SK-N-SH (cell line): Measurements from ENCODE around the gene MDK. TPM values are rescaled to one million over a fixed set of nuclear protein-coding genes. Genes with fewer than 3 reads are reported as not detected.

Source experiments
- CTCF ChIA-PET: fragments of 300-600, 350-600 bp; formaldehyde crosslinking; extraction: SDS; loops from one replicate; lab custom pipeline; 2021; lab: Yijun Ruan, JAX
- POLR2A ChIA-PET: fragments of 350-600 bp; sonication (Branson Sonifier 250); formaldehyde crosslinking; extraction: SDS; loops from one replicate; lab custom pipeline; 2020; ENCODE audit warnings: antibody characterized with exemption, inconsistent platforms; lab: Yijun Ruan, JAX
- DNase-seq: peaks from one replicate; pipeline ENCODE4 v3.0.0; 2012
- H2AFZ ChIP-seq: fragments of 200-600 bp; sonication (generic); 2 replicates; pipeline ENCODE4 v1.8.1; 2016; ENCODE audit warnings: antibody characterized with exemption, mild to moderate bottlenecking, low read depth
- H3F3A ChIP-seq: fragments of 200-600 bp; sonication (generic); replicated peaks from 2 replicates; pipeline ENCODE3; 2016; ENCODE audit warnings: antibody characterized with exemption, mild to moderate bottlenecking; ENCODE audit not compliant: insufficient read depth
- H3K27ac ChIP-seq, 2 experiments: fragments of 200-500 bp in 1 of 2; fragments of 200-600 bp in 1 of 2; sonication (Bioruptor generic) in 1 of 2; sonication (generic), shearing (Covaris generic) in 1 of 2; 2 replicates each; pipeline versions ENCODE4 v1.5.1 to v1.6.1; 2014 to 2016; ENCODE audit warnings: low read depth in 2 of 2, inconsistent platforms in 1 of 2, low read length in 1 of 2, mild to moderate bottlenecking in 1 of 2, mixed read lengths in 1 of 2
- H3K27me3 ChIP-seq: fragments of 200-600 bp; sonication (generic), shearing (Covaris generic); 2 replicates; pipeline ENCODE4 v1.6.1; 2016; ENCODE audit warnings: mixed run types; ENCODE audit not compliant: insufficient read depth
- H3K36me3 ChIP-seq, 2 experiments: fragments of 200-500 bp in 1 of 2; fragments of 200-600 bp in 1 of 2; sonication (Bioruptor generic) in 1 of 2; sonication (generic) in 1 of 2; replicated peaks in 1 of 2; 2 replicates each; pipeline versions ENCODE3 to v1.5.1; 2014 to 2016; ENCODE audit warnings: low read length in 1 of 2, mild to moderate bottlenecking in 1 of 2; ENCODE audit not compliant: insufficient read depth in 2 of 2, control insufficient read depth in 1 of 2
- H3K4me1 ChIP-seq, 2 experiments: fragments of 200-500 bp in 1 of 2; fragments of 200-600 bp in 1 of 2; sonication (Bioruptor generic) in 1 of 2; sonication (generic), shearing (Covaris generic) in 1 of 2; 2 replicates each; pipeline versions ENCODE4 v1.5.1 to v1.6.1; 2014 to 2016; ENCODE audit warnings: low read depth in 1 of 2, low read length in 1 of 2, mixed run types in 1 of 2; ENCODE audit not compliant: insufficient read depth in 2 of 2, control insufficient read depth in 1 of 2
- H3K4me2 ChIP-seq: fragments of 200-600 bp; sonication (generic), shearing (Covaris generic); 2 replicates; pipeline ENCODE4 v1.6.1; 2017; ENCODE audit warnings: mixed run types
- H3K4me3 ChIP-seq, 2 experiments: fragments of 200-500 bp in 1 of 2; fragments of 200-600 bp in 1 of 2; sonication (Bioruptor generic) in 1 of 2; sonication (generic), shearing (Covaris generic) in 1 of 2; 2 replicates each; pipeline versions ENCODE4 v1.5.1 to v1.8.1; 2014 to 2016; ENCODE audit warnings: low read depth in 2 of 2, inconsistent platforms in 1 of 2, low read length in 1 of 2, mild to moderate bottlenecking in 1 of 2, mixed read lengths in 1 of 2, moderate library complexity in 1 of 2
- H3K79me2 ChIP-seq: fragments of 200-600 bp; sonication (generic); 2 replicates; pipeline ENCODE4 v1.8.1; 2017; ENCODE audit warnings: mild to moderate bottlenecking; ENCODE audit not compliant: insufficient read depth
- H3K9ac ChIP-seq: fragments of 200-600 bp; sonication (generic); 2 replicates; pipeline ENCODE4 v1.6.1; 2017; ENCODE audit warnings: mixed run types
- H3K9me2 ChIP-seq: fragments of 200-600 bp; sonication (generic); 2 replicates; pipeline ENCODE4 v1.6.1; 2017; ENCODE audit warnings: mixed run types
- H3K9me3 ChIP-seq: fragments of 200-600 bp; sonication (generic); 2 replicates; pipeline ENCODE4 v1.6.1; 2017; ENCODE audit warnings: mixed run types, mild to moderate bottlenecking, moderate library complexity
- H4K20me1 ChIP-seq: fragments of 200-600 bp; sonication (generic); 2 replicates; pipeline ENCODE4 v1.6.1; 2017; ENCODE audit warnings: mild to moderate bottlenecking, mixed run types; ENCODE audit not compliant: insufficient read depth
- CHD2 ChIP-seq: fragments of 150-350 bp; IDR thresholded peaks from 2 replicates; pipeline ENCODE4 v1.6.1; 2018; ENCODE audit warnings: low read length; ENCODE audit not compliant: partially characterized antibody
- FOXJ3 ChIP-seq: sonication (generic); formaldehyde crosslinking; IDR thresholded peaks from 2 replicates; pipeline ENCODE4 v1.5.1; 2020; ENCODE audit warnings: mild to moderate bottlenecking, missing genetic modification reagents
- FOXM1 ChIP-seq: IDR thresholded peaks from 2 replicates; pipeline ENCODE4 v1.4.0; 2012; ENCODE audit warnings: low read depth, mild to moderate bottlenecking
- JUND ChIP-seq: IDR thresholded peaks from 2 replicates; pipeline ENCODE4 v1.4.0; 2012
- MXI1 ChIP-seq: IDR thresholded peaks from 2 replicates; pipeline ENCODE4 v1.6.1; 2012; ENCODE audit warnings: mild to moderate bottlenecking, low read depth, low read length, improper control_type of control experiment
- RAD21 ChIP-seq: IDR thresholded peaks from 2 replicates; pipeline ENCODE4 v1.6.1; 2012; ENCODE audit warnings: mild to moderate bottlenecking, low read length
- SMC3 ChIP-seq: IDR thresholded peaks from 2 replicates; pipeline ENCODE4 v1.6.1; 2012; ENCODE audit warnings: low read depth, low read length, improper control_type of control experiment
- TCF12 ChIP-seq: IDR thresholded peaks from 2 replicates; pipeline ENCODE4 v1.4.0; 2012
- TEAD4 ChIP-seq: IDR thresholded peaks from 2 replicates; pipeline ENCODE4 v1.4.0; 2012; ENCODE audit warnings: mild to moderate bottlenecking, borderline replicate concordance; ENCODE audit not compliant: insufficient read depth
- USF1 ChIP-seq: IDR thresholded peaks from 2 replicates; pipeline ENCODE4 v1.4.0; 2012; ENCODE audit warnings: low read depth, borderline replicate concordance
- WGBS: methylation state at CpG from one replicate; pipeline ENCODE4 v1.1.6; 2017; ENCODE audit warnings: low lambda C conversion rate; 5-methylcytosine and 5-hydroxymethylcytosine counted together
- polyA plus RNA-seq, 3 experiments: library from polyadenylated mRNA; depleted of rRNA; stranded (reverse); fragments of >200 nt; gene quantifications; 2 replicates each; pipeline ENCODE4 v1.2.3, GENCODE V29; 2012
- TF ChIP-seq, protein P1 (sequence below): IDR thresholded peaks from 2 replicates; pipeline ENCODE4 v1.6.1; 2012; ENCODE audit warnings: mild to moderate bottlenecking, low read depth, low read length, moderate library complexity
- TF ChIP-seq, protein P2 (sequence below): IDR thresholded peaks from 2 replicates; pipeline ENCODE4; 2012

MDK gene
- polyA plus RNA-seq, 1 of the 3 experiments (the other 2 are of a cell fraction) = 2,395 TPM

DNA sequence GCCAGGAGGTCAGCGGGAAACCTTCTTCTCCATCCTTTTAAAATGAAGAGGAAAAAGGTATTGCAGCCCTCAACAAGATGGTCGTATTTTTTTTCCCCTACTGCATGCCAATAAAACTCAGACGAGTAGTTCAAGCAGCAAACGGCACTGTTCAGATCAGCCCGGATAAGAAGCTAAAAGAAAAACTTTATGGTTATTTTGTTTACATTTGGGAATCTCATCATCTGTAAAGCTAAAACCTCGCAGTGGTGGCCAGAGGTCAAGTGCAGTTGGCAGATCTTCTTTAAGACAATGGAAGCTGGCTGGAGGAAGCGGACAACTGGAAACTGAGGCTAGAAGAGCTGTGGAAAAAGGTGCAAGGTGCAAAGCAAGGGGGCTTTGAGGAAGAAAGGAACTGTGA, 41.1 kb downstream of the MDK start:
- Histone ChIP-seq H3K79me2 (no peaks in the 10 kb centered on the region), H3K36me3 (peaks cover 0 to 17% of the 10 kb centered on the region in 2 experiments), H2AFZ (no peak overlapping the region), H3K9ac (no peak overlapping the region), H3K9me2 (no peaks in the 10 kb centered on the region), H3F3A (no peaks in the 10 kb centered on the region), H4K20me1 (no peaks in the 10 kb centered on the region), H3K9me3 (no peaks in the 10 kb centered on the region), H3K27ac (no peak overlapping the region), H3K4me1 (peaks cover 5 to 11% of the 10 kb centered on the region in 2 experiments; a peak in 2 of 4 replicates), H3K4me3 (no peak overlapping the region), H3K4me2 (no peak overlapping the region), H3K27me3 (no peaks in the 10 kb centered on the region)
- 89% methylated on average over 7 of the region's 7 CpGs for WGBS
- DNase-seq = no peak
- ChIA-PET CTCF (interaction anchor here (0.9 to 2.9 kb wide), 5 partner anchors 14 to 115 kb away, joined by 3 to 8 read pairs (median 4); no protein-coding TSS in a partner anchor), POLR2A (no interaction called here)
- no peak for TF ChIP-seq MXI1
- TF ChIP-seq SMC3 = no peak
- no peak for TF ChIP-seq JUND
- no peak for TF ChIP-seq TCF12
- TF ChIP-seq, protein P1, sequence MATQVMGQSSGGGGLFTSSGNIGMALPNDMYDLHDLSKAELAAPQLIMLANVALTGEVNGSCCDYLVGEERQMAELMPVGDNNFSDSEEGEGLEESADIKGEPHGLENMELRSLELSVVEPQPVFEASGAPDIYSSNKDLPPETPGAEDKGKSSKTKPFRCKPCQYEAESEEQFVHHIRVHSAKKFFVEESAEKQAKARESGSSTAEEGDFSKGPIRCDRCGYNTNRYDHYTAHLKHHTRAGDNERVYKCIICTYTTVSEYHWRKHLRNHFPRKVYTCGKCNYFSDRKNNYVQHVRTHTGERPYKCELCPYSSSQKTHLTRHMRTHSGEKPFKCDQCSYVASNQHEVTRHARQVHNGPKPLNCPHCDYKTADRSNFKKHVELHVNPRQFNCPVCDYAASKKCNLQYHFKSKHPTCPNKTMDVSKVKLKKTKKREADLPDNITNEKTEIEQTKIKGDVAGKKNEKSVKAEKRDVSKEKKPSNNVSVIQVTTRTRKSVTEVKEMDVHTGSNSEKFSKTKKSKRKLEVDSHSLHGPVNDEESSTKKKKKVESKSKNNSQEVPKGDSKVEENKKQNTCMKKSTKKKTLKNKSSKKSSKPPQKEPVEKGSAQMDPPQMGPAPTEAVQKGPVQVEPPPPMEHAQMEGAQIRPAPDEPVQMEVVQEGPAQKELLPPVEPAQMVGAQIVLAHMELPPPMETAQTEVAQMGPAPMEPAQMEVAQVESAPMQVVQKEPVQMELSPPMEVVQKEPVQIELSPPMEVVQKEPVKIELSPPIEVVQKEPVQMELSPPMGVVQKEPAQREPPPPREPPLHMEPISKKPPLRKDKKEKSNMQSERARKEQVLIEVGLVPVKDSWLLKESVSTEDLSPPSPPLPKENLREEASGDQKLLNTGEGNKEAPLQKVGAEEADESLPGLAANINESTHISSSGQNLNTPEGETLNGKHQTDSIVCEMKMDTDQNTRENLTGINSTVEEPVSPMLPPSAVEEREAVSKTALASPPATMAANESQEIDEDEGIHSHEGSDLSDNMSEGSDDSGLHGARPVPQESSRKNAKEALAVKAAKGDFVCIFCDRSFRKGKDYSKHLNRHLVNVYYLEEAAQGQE = no peak
- TF ChIP-seq, protein P2, sequence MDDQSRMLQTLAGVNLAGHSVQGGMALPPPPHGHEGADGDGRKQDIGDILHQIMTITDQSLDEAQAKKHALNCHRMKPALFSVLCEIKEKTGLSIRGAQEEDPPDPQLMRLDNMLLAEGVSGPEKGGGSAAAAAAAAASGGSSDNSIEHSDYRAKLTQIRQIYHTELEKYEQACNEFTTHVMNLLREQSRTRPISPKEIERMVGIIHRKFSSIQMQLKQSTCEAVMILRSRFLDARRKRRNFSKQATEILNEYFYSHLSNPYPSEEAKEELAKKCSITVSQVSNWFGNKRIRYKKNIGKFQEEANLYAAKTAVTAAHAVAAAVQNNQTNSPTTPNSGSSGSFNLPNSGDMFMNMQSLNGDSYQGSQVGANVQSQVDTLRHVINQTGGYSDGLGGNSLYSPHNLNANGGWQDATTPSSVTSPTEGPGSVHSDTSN = no peak
- TF ChIP-seq CHD2 = no peak
- no peak for TF ChIP-seq FOXM1
- no peak for TF ChIP-seq FOXJ3
- no peak for TF ChIP-seq TEAD4
- no peak for TF ChIP-seq RAD21
- no peak for TF ChIP-seq USF1
